GM12891 (cell line): ENCODE results near the gene NUDT13.

ENCODE experiments used
- DNase-seq: peaks from one replicate; pipeline ENCODE4 v3.0.0; 2011; ENCODE audit warnings: low spot score; ENCODE audit not compliant: insufficient read length
- FAIRE-seq: peaks from 2 replicates; lab custom pipeline; 2011; peaks lifted over from hg19 to GRCh38; lab: Jason Lieb, UNC
- PAX5 ChIP-seq: IDR thresholded peaks from 2 replicates; pipeline ENCODE4 v1.6.1; 2011; ENCODE audit warnings: low read length, moderate library complexity, mild to moderate bottlenecking; ENCODE audit not compliant: insufficient read depth, severe bottlenecking
- POLR2A ChIP-seq: IDR thresholded peaks from 2 replicates; pipeline ENCODE4 v1.6.1; 2011; ENCODE audit warnings: low read depth, low read length, control low read depth
- POLR2AphosphoS5 ChIP-seq: IDR thresholded peaks from 2 replicates; pipeline ENCODE4 v1.6.1; 2011; ENCODE audit warnings: low read depth, low read length, control low read depth
- POU2F2 ChIP-seq: IDR thresholded peaks from 2 replicates; pipeline ENCODE4 v1.6.1; 2011; ENCODE audit warnings: low read depth, mild to moderate bottlenecking, control low read depth, low read length, moderate library complexity
- SPI1 ChIP-seq: IDR thresholded peaks from 2 replicates; pipeline ENCODE4 v1.6.1; 2011; ENCODE audit warnings: low read depth, low read length, control low read depth
- TAF1 ChIP-seq: IDR thresholded peaks from 2 replicates; pipeline ENCODE4 v1.6.1; 2011; ENCODE audit warnings: low read depth, low read length, control low read depth

Gene NUDT13

DNA sequence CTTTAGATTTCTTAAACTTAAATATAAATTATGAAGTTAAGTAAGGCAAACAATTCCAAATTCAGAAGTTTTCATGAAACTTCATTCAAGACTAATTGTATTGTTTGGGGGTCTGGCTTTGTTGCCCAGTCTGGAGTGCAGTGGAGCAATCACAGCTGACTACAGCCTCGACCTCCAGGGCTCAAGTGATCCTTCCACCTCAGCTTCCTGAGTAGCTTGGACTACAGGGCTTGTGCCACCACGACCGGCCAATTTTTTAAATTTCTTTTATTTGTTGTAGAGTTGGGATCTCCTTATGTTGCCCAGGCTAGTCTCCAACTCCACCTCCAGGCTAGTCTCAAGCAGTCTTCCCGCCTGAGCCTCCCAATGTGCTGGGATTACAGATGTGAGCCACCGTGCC lies 26.0 kb upstream of the NUDT13 start:
- FAIRE-seq (no peak), DNase-seq (no peak)
- no peak for TF ChIP-seq POU2F2
- no peak for TF ChIP-seq POLR2AphosphoS5
- TF ChIP-seq PAX5: no peak
- no peak for TF ChIP-seq SPI1
- TF ChIP-seq TAF1: no peak
- no peak for TF ChIP-seq POLR2A

DNA sequence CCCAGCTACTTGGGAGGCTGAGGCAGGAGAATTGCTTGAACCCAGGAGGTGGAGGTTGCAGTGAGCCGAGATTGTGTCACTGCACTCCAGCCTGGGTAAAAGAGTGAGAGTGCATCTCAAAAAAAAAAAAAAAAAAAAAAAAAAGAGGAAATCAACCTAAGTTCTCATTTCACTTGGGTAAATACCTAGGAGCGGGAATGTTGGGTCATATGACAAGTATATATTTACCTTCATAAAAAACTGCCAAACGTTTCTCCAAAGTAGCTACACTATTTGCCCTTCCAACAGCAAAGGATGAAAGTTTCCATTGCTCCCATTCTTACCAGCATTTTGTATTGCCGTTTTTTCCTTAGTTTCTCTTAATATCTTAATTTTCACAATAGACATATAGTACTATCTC lies 23.4 kb upstream of the NUDT13 start:
- FAIRE-seq (no peak), DNase-seq (no peak)
- TF ChIP-seq POLR2AphosphoS5 (no peak), TAF1 (no peak), POU2F2 (no peak), SPI1 (no peak)

DNA sequence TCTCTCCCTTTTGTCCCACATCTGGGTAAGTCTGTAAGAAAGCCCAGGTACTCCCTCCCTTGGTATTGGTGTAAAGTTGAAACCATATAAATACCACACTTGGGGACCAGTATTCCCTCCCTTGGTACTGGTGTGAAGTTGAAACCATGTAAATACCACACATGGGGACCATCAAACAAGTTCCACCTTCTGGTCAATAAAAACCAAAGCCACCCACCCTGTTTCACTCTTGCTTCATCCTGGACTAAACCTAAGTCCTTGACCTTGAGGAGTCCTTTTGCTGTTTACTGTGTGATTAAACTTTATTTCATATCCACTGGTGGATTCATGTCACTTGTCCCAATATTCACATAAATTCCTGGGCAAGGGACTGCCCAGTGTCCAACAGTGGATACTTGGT lies 22.0 kb upstream of the NUDT13 start:
- no peak for TF ChIP-seq POLR2A
- no peak for TF ChIP-seq PAX5
- no peak for TF ChIP-seq POLR2AphosphoS5
- TF ChIP-seq SPI1: no peak
- TF ChIP-seq TAF1: no peak
- FAIRE-seq (peak; percentile 50), DNase-seq (no peak)

DNA sequence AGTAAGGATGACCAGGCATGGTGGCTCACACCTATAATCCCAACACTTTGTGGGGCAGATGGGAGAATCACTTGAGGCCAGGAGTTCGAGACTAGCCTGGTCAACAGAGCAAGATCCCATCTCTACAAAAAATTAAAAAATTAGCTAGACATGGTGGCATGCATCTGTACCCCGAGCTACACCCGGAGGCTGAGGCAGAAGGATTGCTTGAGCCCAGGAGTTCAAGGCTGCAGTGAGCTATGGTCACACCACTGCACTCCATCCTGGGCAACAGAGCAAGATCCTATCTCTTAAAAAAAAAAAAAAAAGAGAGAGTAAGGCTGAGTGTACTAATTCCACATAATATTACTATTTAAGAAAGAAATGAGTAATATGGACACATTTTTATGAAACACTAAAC lies 17.4 kb upstream of the NUDT13 start:
- DNase-seq (no peak), FAIRE-seq (no peak)
- TF ChIP-seq PAX5 (no peak), SPI1 (no peak), POU2F2 (no peak), POLR2A (no peak), TAF1 (no peak), POLR2AphosphoS5 (no peak)

DNA sequence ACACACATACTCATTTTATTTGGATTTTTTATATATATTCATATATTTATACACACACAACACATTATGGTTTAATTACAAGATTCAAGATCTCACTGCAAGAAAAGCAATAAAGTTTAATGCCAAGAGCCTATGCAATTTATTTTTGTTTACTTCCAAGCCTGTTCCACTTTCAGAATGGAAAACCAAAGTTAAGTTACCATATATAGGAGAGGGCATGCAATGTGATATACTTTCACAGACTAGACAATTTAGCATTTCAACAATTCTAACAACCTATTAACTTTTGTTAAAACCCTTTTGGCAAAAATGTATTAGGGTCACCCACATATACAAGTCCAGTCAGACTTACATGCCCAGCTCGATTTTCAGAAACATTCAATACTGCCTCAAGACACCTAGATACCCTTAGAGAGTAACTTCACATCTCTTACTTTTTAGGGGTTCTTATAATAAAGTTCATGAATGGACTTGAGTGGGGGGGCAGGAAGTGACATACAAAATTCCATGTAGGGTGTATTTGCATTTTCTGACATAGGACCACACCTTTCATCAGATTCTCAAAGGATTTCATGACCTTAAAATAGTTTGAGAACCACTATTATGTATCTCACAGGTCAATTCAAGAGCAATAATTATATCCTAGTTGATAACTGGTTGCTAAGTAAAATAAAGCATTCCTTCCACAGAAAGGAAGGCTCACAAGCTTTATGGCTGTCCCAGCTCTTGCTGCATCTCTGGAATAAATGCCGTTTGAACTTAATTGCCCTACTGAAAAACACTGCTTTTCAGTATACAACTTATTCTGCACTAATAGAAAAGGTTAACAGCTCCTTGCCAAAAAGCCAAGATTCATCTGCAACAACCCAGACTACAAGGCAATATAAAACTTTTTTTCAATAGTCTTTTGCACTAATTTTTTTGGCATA lies 16.1 kb upstream of the NUDT13 start:
- FAIRE-seq (no peak), DNase-seq (no peak)
- no peak for TF ChIP-seq TAF1
- TF ChIP-seq POLR2A: no peak
- TF ChIP-seq POU2F2: no peak
- TF ChIP-seq SPI1: no peak
- TF ChIP-seq PAX5: no peak
- no peak for TF ChIP-seq POLR2AphosphoS5

DNA sequence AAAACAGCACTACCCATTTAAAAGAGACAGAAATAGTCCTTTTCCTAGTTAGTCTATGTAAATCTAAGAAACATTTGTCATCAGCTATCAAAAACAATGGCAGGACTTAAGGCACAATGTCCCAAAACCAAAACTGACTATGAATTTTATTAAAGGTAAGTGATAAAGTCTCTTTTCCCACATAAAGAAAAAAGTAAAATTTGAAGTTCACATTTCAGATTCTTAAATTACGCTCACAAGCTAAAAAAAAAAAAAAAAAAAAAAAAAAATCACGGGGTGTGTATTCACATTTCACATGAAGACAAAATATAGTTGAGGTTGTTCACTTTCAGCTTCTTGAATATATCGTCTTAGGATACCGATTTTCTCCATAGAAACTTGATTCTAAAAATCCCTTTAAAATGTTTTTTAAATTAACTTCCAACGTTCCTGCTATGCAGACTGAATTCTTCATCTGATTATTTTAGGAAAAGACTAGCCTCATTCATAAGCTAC lies 15.2 kb upstream of the NUDT13 start:
- DNase-seq: no peak
- TF ChIP-seq SPI1 (no peak), PAX5 (no peak), POLR2AphosphoS5 (no peak), TAF1 (no peak), POU2F2 (no peak), POLR2A (no peak)
- FAIRE-seq: no peak

DNA sequence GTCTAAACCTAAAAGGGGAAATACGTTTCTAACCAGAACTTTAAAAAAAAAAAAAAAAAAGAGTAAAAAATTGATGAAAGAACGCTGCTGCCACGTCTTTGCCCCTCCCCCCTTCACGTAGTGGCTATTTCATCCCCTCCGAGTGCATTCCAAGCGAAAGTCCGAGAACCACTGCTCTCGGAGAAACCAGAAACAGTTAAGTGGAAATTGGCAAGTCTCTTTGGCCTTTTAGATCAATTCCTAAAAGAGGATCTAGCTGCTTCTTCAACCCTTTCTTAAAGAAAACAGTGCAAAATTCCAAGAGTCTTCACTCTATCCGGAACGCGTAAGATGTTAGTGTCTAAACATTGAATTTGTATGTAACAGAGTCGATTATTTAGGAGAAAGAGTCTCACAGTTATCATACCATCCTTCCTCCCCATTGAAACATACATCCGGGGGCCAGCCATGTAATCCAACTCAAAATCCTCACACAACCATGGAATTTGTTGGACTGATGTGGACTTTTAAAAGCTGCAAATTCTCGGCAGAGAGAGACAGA lies 14.7 kb upstream of the NUDT13 start:
- DNase-seq: no peak
- no peak for FAIRE-seq
- TF ChIP-seq TAF1: no peak
- no peak for TF ChIP-seq POU2F2
- TF ChIP-seq PAX5: no peak
- TF ChIP-seq SPI1: no peak
- no peak for TF ChIP-seq POLR2A
- no peak for TF ChIP-seq POLR2AphosphoS5

DNA sequence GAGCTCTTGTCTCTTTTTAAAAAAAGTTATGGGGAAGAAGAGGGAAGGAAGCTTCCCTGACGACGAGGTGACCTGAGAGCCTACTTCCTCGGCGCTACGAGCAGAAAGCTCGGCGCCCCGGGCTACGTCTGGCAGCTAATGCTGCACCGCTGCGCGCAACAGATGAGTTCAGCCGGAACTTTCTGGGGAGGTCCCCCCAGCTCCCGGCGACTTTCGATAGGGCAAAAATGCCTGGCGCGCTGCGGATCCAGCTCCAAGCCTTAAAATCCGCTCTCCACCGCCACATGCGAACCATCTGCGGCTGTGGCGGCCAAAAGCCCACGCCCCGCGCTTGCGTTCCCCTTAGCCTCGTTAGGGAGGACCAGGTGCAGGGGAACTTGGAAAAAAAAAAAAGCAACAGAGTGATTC lies 14.2 kb upstream of the NUDT13 start:
- DNase-seq: no peak
- no peak for TF ChIP-seq PAX5
- no peak for TF ChIP-seq SPI1
- TF ChIP-seq TAF1: peak; percentile 89
- peak; percentile 52; the same call in 1 of the 2 replicates for TF ChIP-seq POU2F2
- TF ChIP-seq POLR2A: peak; percentile 76
- FAIRE-seq: peak; percentile 79

DNA sequence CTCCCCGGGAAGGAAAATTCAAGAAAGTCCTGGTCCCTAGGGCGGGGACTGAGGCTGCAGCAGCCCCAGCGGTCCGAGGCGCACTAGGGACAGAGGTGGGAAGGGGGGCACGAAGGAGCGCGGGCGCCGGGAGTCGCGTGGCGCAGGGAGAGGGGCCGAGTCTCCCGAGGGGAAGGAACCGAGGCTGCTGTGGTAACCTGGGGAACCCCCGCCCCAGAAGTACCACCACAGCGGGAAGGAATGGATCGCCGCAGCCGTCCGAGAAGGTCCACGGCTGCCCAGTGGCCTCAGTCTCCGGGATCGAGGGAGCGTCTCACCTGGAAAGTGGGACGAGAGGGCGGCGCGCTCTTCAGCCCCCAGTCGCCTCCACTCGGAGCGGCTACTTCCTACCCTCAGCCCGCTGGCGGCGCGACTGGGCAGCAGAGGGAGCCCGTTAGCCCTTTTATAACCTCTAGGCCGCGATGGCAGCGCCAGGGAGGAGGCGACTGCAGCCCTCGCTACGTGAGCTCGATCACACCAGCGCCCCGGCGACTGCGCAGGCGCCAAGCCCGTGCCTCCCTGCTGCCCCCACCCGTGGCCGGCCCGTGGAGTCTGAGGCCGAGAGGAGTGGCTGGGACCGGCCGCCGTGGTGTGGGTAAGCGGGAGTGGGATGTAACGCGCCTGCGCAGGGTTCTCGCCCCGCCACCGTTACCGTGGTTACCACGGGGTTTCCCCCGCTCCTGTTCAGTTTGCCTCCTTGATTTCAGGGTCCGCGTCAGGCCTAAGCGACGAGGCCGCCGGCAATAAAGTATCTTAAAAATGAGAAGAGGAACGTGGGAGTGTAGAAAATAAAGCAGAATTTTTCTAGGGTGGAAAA lies 13.6 kb upstream of the NUDT13 start, which contains the start of gene P4HA1:
Gene P4HA1 (minus strand): TSS at position 418 of the 856 bp plus-strand sequence. CDS start 21,983 bp downstream, outside the sequence.
- peak; percentile 99 for FAIRE-seq
- peak; percentile 91 for TF ChIP-seq TAF1
- TF ChIP-seq POLR2AphosphoS5: peak; percentile 98
- no peak for TF ChIP-seq SPI1
- peak; percentile 89 for TF ChIP-seq POU2F2
- TF ChIP-seq PAX5: peak; percentile 25
- TF ChIP-seq POLR2A: peak; percentile 99
- DNase-seq: peak; percentile 90

DNA sequence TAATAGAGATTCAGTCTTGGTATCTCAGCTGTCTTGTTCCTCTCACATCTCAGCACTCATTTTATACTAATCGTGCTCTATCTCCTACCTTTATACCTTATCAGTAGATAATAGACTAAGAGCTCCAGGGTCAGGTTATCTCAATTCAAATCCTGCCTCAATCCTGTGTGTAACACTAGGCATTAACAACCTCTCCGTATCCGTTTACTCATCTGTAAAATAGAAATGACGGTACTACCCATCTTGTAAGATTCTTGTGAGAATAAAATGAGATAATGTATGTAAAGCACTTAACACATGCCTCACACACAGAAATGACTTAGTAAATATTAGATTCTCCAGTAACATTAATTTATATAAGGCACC lies 13.0 kb upstream of the NUDT13 start:
- no peak for TF ChIP-seq POLR2AphosphoS5
- no peak for TF ChIP-seq POU2F2
- TF ChIP-seq PAX5: no peak
- TF ChIP-seq SPI1: no peak
- no peak for FAIRE-seq
- no peak for DNase-seq
